GM06990 (cell line): ENCODE data around the gene CNGA1.

Experiments used
- DNase-seq: peaks from one replicate; pipeline ENCODE4 v3.0.0-alpha.2; 2011; ENCODE audit not compliant: insufficient read length; ENCODE audit errors: extremely low read depth
- H3K27me3 ChIP-seq: replicated peaks from 2 replicates; pipeline ENCODE4 v1.6.0; 2011; ENCODE audit warnings: low read length; ENCODE audit not compliant: control insufficient read depth, insufficient read depth
- H3K36me3 ChIP-seq: 2 replicates; pipeline ENCODE4 v1.5.1; 2011; ENCODE audit warnings: low read length; ENCODE audit not compliant: control insufficient read depth, insufficient read depth
- H3K4me3 ChIP-seq: replicated peaks from 2 replicates; pipeline ENCODE4 v1.5.1; 2011; ENCODE audit warnings: low read depth, mild to moderate bottlenecking, control low read depth, low read length
- CTCF ChIP-seq: IDR thresholded peaks from 2 replicates; pipeline ENCODE4 v1.5.1; 2011; ENCODE audit warnings: low read length, control low read depth, mild to moderate bottlenecking, inconsistent platforms; ENCODE audit not compliant: insufficient read depth, poor library complexity, severe bottlenecking

Gene CNGA1

GRCh38 chr4:47907089-47907646 lies 109.3 kb downstream of the CNGA1 start:
- H3K36me3 ChIP-seq = peaks cover 5% of the 10 kb centered on the region
- no peak overlapping the region for H3K4me3 ChIP-seq
- no peaks in the 10 kb centered on the region for H3K27me3 ChIP-seq
- TF ChIP-seq CTCF = no peak
- no peak for DNase-seq

DNA sequence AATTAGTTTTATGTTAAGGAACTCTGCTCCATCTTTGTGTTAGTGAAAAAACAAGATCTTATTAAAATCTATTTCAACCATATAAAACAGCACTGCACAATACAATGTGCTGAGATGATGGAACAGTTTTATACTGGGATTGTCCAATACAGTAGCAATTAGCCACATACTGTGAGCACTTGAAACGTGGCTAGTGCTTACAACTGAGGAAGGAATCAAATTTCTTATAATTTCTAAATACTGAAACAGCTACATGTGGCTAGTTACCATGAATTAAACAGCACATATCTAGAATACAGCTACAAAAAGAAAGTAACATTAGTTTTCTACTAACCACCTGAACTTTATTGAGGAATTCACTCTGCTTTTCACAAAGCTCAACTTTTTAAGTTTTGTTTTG lies 116.8 kb downstream of the CNGA1 start:
- Histone ChIP-seq H3K27me3 (no peaks in the 10 kb centered on the region), H3K36me3 (peaks cover 3% of the 10 kb centered on the region), H3K4me3 (no peak overlapping the region)
- no peak for DNase-seq
- TF ChIP-seq CTCF = no peak

- DNase-seq = no peak
- H3K4me3 ChIP-seq = no peak overlapping the region
- no peak for TF ChIP-seq CTCF
- H3K36me3 ChIP-seq = peaks cover 4% of the 10 kb centered on the region
- H3K27me3 ChIP-seq = no peaks in the 10 kb centered on the region
These were observed 124.6 kb downstream of the CNGA1 start for GRCh38 chr4:47891928-47892327.
